OCI-LY1 (cell line): ENCODE data around the gene PPIL4.

Experiments
- H2AFZ ChIP-seq: fragments of 200-600 bp; sonication (generic), shearing (Covaris generic); 2 replicates; pipeline ENCODE4 v1.6.0; 2014; ENCODE audit warnings: antibody characterized with exemption, mild to moderate bottlenecking, low read length
- H3F3A ChIP-seq: fragments of 200-600 bp; sonication (generic), shearing (Covaris generic); 2 replicates; pipeline ENCODE4 v1.6.0; 2014; ENCODE audit warnings: mild to moderate bottlenecking, antibody characterized with exemption, low read length, moderate library complexity; ENCODE audit not compliant: insufficient read depth
- H3K27ac ChIP-seq: fragments of 200-600 bp; sonication (generic); 2 replicates; pipeline ENCODE4 v1.5.1; 2014; ENCODE audit warnings: low read length, mixed run types, mild to moderate bottlenecking, low read depth; ENCODE audit not compliant: poor library complexity, severe bottlenecking
- H3K27me3 ChIP-seq: fragments of 200-600 bp; sonication (generic); 2 replicates; pipeline ENCODE4 v1.6.0; 2014; ENCODE audit warnings: antibody characterized with exemption, mild to moderate bottlenecking, low read length, moderate library complexity; ENCODE audit not compliant: insufficient read depth
- H3K36me3 ChIP-seq: fragments of 200-600 bp; sonication (generic); 2 replicates; pipeline ENCODE4 v1.6.1; 2014; ENCODE audit warnings: mild to moderate bottlenecking, antibody characterized with exemption, low read length, moderate library complexity, mixed read lengths; ENCODE audit not compliant: insufficient read depth
- H3K4me1 ChIP-seq: fragments of 200-600 bp; sonication (generic); 2 replicates; pipeline ENCODE4 v1.5.1; 2014; ENCODE audit warnings: mild to moderate bottlenecking, low read length, moderate library complexity; ENCODE audit not compliant: insufficient read depth, severe bottlenecking
- H3K4me2 ChIP-seq: fragments of 200-600 bp; sonication (generic), shearing (Covaris generic); 2 replicates; pipeline ENCODE4 v1.6.1; 2014; ENCODE audit warnings: low read length
- H3K4me3 ChIP-seq: fragments of 200-600 bp; sonication (generic); 2 replicates; pipeline ENCODE4 v1.5.1; 2014; ENCODE audit warnings: low read length, low read depth, mild to moderate bottlenecking, mixed read lengths; ENCODE audit not compliant: poor library complexity, severe bottlenecking
- H3K79me2 ChIP-seq: fragments of 200-600 bp; shearing (Covaris generic); 2 replicates; pipeline ENCODE4 v1.6.1; 2016; ENCODE audit warnings: mixed run types, low read length, mixed read lengths; ENCODE audit not compliant: insufficient read depth
- H3K9ac ChIP-seq: fragments of 200-600 bp; sonication (generic), shearing (Covaris generic); 2 replicates; pipeline ENCODE4 v1.6.1; 2014; ENCODE audit warnings: mild to moderate bottlenecking, low read length, mixed read lengths
- H3K9me2 ChIP-seq: fragments of 200-600 bp; sonication (generic), shearing (Covaris generic); 2 replicates; pipeline ENCODE4 v1.6.1; 2014; ENCODE audit warnings: low read depth, mild to moderate bottlenecking, low read length, mixed read lengths
- H3K9me3 ChIP-seq: fragments of 200-600 bp; shearing (Covaris generic); 2 replicates; pipeline ENCODE4 v1.6.1; 2014; ENCODE audit warnings: low read length, mixed read lengths
- H4K20me1 ChIP-seq: fragments of 200-600 bp; sonication (generic), shearing (Covaris generic); 2 replicates; pipeline ENCODE4 v1.6.0; 2016; ENCODE audit warnings: mild to moderate bottlenecking, low read length; ENCODE audit not compliant: insufficient read depth
- EZH2 ChIP-seq: fragments of 200-600 bp; sonication (generic), shearing (Covaris generic); IDR thresholded peaks from 2 replicates; pipeline ENCODE4 v1.8.0; 2017; ENCODE audit warnings: borderline replicate concordance, mixed run types, mild to moderate bottlenecking, antibody characterized with exemption, low read length, moderate library complexity, mixed read lengths
- TF ChIP-seq, protein P1 (sequence below): fragments of 200-600 bp; sonication (generic), shearing (Covaris generic); IDR thresholded peaks from 2 replicates; pipeline ENCODE4 v1.5.1; 2017; ENCODE audit warnings: mild to moderate bottlenecking, antibody characterized with exemption, low read length, moderate library complexity, mixed read lengths

The PPIL4 gene

DNA sequence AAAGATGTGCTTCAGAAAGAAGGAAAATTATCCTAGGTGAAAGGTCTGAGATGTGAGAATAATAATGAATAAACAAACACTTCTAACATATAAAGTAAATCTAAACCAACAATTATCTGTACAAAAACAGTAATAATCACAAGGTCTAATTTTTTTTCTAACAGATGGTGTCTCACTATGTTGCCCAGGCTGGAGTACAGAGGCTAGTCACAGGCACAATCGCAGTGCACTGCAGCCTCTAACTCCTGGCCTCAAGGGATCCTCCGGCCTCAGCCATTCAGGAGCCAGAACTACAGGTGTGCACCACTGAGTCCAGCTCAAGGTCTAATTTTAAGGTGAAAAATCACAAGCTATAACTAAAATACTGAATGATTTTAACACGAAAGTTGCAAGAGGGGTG is 44.1 kb downstream of the PPIL4 start:
- no peaks in the 10 kb centered on the region for H3F3A ChIP-seq
- H3K9ac ChIP-seq, result no peak overlapping the region
- no peaks in the 10 kb centered on the region for H4K20me1 ChIP-seq
- TF ChIP-seq EZH2, result no peak
- TF ChIP-seq, protein P1, sequence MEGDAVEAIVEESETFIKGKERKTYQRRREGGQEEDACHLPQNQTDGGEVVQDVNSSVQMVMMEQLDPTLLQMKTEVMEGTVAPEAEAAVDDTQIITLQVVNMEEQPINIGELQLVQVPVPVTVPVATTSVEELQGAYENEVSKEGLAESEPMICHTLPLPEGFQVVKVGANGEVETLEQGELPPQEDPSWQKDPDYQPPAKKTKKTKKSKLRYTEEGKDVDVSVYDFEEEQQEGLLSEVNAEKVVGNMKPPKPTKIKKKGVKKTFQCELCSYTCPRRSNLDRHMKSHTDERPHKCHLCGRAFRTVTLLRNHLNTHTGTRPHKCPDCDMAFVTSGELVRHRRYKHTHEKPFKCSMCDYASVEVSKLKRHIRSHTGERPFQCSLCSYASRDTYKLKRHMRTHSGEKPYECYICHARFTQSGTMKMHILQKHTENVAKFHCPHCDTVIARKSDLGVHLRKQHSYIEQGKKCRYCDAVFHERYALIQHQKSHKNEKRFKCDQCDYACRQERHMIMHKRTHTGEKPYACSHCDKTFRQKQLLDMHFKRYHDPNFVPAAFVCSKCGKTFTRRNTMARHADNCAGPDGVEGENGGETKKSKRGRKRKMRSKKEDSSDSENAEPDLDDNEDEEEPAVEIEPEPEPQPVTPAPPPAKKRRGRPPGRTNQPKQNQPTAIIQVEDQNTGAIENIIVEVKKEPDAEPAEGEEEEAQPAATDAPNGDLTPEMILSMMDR, result no peak
- H3K27ac ChIP-seq, result no peak overlapping the region
- H3K36me3 ChIP-seq, result peaks cover 17% of the 10 kb centered on the region
- no peak overlapping the region for H3K4me2 ChIP-seq
- H3K9me3 ChIP-seq, result no peaks in the 10 kb centered on the region
- H3K9me2 ChIP-seq, result no peaks in the 10 kb centered on the region
- no peak overlapping the region for H3K4me3 ChIP-seq
- no peaks in the 10 kb centered on the region for H3K79me2 ChIP-seq
- H2AFZ ChIP-seq, result no peak overlapping the region
- no peaks in the 10 kb centered on the region for H3K27me3 ChIP-seq
- H3K4me1 ChIP-seq, result peaks cover 6% of the 10 kb centered on the region

DNA sequence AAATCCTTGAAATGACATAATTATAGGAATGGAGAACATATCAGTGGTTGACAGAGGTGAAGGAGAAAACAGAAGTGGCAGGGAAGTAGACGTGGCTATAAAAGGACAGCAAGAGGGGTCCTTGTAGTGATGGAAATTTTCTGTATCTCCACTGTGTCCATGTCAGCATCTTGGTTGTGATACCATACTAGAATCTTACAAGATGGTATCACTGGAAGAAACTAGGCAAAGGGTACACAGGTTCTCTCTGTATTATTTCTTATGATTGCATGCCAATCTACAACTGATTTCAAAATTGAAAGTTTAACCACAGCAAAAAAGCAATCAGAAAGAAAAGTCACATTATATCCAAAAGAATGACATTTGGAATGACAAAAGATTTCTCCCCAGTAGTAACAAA is 44.6 kb downstream of the PPIL4 start:
- no peak overlapping the region for H3K4me2 ChIP-seq
- no peaks in the 10 kb centered on the region for H3K9me2 ChIP-seq
- H3K9ac ChIP-seq, result no peak overlapping the region
- no peaks in the 10 kb centered on the region for H3K9me3 ChIP-seq
- H3K4me3 ChIP-seq, result no peak overlapping the region
- no peaks in the 10 kb centered on the region for H4K20me1 ChIP-seq
- H3K79me2 ChIP-seq, result no peaks in the 10 kb centered on the region
- H3K27me3 ChIP-seq, result no peaks in the 10 kb centered on the region
- TF ChIP-seq, protein P1, result no peak
- no peak for TF ChIP-seq EZH2
- no peaks in the 10 kb centered on the region for H3F3A ChIP-seq
- no peak overlapping the region for H2AFZ ChIP-seq
- peaks cover 17% of the 10 kb centered on the region; the same call in 1 of the 2 replicates for H3K36me3 ChIP-seq
- H3K27ac ChIP-seq, result no peak overlapping the region
- peaks cover 12% of the 10 kb centered on the region for H3K4me1 ChIP-seq

DNA sequence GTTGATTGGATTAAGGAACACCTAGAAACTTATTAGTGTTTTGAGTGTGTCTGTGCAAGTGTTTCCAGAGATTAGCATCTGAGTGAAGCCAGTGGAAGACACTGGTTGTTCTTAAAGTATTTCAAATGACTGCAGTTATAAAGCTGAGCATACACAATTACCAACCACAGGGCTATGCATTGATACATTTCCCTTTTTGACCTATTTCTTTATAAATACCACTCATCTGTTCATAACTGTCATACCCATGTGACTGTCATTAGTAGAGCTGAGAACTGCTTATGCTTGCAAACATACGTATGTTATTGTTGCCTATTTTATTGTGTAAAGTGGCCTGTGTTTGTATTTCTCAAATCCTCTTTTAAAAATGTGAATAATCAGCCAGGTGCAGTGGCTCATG is 45.7 kb downstream of the PPIL4 start:
- no peak overlapping the region for H2AFZ ChIP-seq
- no peaks in the 10 kb centered on the region for H3F3A ChIP-seq
- H3K4me2 ChIP-seq, result no peak overlapping the region
- H3K27ac ChIP-seq, result no peak overlapping the region
- H4K20me1 ChIP-seq, result no peaks in the 10 kb centered on the region
- peaks cover 21% of the 10 kb centered on the region for H3K4me1 ChIP-seq
- peaks cover 10% of the 10 kb centered on the region; the same call in 1 of the 2 replicates for H3K36me3 ChIP-seq
- no peaks in the 10 kb centered on the region for H3K79me2 ChIP-seq
- no peak for TF ChIP-seq EZH2
- TF ChIP-seq, protein P1, result no peak
- no peaks in the 10 kb centered on the region for H3K9me3 ChIP-seq
- no peak overlapping the region for H3K4me3 ChIP-seq
- H3K27me3 ChIP-seq, result no peaks in the 10 kb centered on the region
- no peaks in the 10 kb centered on the region for H3K9me2 ChIP-seq
- no peak overlapping the region for H3K9ac ChIP-seq
